ENCODE measurements around the gene MYCBP.
A peak's percentile ranks its signal among the peaks of the same experiment; 100 is the strongest.

MYCBP gene

DNA sequence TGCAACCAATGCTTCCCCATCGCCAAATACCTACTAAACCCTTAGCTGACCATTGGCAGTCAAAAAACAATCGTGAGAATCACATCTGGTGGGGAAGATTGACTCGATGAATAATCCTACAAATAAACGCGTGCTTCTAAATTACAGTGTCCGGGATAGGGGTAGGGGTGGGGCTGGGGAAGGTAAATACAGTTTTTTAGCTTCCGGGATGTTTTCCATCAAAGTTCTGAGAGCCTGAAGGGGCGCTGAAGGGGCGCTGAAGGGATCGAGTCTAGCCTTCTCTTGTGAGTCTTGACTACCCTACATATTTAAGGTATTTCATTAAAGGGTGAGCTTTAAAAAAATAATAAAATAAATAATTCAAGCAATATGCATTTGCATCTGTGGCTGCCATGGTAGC lies 54.1 kb downstream of the MYCBP start:
- DNase-seq, result no peak

DNA sequence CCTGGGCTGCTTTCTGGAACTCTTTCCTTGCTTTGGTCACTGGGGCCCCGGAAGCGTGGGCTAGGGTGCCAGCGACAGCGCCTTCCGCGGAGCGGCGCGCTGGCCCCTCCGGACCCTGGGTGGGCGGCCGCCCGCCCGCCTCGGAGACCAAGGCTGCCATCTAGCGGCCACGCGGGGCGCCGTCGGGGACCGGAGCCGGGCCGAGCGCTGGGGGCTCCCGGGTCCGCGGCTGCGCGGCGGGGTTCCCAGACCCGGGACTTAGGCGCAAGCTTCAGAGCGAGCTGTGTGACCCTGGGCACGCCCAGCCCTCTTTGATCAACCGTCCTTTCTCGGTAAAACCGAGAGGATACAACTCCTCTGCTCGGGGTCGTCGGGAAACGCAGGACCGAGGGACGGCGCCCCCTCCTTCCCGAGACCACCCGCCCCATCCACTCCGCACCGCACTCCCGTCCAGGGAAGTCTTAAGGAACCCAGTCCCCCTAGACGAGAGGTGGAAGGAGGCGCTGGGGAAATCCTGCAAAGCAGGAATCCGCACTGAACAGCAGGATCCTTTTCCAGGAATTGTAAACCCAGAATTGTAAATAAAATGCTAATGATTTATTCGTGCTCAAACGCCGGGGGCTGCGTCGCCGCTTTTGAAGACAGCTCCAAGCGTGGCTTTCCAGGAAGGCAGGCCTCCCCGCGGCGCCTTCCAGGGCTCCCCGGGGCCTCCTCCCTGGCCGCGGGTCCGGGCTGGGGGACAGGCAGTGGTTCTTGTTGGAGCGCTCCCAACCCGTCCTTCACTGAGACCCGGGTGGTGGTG lies 54.8 kb downstream of the MYCBP start:
- peak; percentile 6 for DNase-seq

DNA sequence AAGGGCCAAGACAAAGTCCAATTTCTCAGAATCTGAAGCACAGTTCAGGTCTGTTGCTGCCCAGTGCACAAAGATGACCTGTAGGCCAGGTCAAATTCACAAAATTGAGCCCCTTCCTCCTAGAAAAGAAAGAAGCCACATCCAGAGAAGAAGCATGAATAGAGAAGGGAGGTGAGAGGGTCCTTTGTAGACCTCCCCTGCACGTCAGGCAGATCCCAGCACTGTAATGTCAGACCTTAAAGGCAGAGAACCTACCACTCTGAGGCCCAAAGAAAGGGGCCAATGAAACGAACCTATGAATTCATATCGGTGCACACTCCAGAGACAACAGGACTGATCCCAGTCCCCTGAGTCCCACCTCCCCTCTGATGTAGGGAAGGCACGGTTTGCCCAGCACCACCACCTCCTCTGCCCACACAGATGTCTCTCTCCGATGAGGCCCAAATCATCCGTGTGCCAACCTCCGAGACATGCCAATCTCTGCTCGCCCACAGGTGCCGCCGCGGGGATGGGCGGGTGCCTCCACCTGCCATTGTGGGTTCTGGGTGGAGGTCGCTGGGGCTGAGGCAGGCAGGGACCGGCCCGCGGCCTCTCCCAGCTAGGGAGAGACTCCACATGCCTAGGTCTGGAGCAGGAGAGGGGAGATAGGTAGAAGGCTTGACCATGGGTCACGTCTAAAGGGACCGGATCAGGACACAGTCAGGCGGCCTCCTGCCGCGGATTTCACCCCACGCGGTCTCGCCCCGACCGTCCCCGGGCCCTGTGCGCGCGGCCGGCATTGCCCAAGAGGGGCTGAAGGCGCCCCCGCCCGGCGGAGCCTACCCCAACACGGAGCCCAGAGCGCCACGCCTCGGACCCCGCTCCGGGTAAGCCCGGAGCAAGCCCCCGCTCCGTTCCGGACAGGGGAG lies 55.6 kb downstream of the MYCBP start:
- DNase-seq, result no peak

DNA sequence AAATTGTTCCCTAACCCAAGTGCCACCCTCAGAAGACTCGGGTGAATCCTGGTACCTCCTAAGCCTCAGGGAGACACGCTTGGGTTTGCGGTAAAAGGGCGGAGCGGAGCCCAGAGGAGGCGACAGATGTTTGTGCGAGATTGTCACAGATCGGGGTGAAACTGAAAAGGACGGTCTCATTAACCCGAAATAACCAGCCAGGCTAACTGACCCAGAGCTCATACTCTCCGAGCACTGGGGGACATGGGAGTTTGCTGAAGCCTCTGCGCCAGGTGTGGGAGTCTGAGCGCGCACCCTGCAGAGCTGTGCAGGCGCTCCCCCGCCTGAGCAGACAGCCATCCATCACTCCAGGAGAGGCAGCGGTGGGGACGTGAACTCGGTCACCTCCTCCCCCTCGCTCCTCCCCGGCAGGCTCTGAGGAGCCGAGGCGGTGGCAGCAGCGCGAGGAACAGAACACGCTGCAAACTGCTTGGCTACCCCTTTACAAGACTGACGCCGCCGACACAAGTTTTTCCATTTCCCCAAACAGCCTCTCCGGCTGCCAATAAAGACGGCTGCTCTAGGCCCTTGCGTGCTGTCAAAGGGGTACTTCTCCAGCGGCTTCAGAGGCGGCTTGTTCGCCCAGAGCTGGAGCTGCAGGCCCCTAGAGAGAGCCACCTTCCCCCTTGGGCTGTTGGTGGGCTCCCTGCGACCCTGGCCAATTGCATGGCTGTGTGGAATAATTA lies 57.1 kb downstream of the MYCBP start:
- no peak for DNase-seq

DNA sequence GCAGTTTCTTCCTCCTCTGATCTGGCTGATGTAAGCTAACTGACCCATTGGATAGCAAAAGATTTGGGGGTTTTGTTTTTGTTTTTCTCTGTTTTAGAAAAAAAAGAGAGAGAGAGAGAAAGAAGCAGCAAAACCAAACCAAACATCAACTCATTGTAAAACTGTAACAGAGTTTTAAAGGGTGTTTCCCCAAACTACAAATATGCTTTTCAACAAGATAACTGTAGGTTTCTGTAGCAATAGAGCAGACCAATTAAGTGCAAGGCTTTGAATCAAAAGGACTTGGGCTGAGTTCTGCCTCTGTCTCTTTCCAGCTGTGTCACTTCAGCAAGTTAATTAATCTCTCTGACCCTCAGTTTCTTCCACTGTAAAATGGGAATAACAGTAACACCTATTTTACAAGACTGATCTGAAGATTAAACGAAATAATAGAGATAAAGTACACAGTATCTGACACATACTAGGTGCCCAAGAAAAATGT lies 58.1 kb downstream of the MYCBP start:
- no peak for DNase-seq

DNA sequence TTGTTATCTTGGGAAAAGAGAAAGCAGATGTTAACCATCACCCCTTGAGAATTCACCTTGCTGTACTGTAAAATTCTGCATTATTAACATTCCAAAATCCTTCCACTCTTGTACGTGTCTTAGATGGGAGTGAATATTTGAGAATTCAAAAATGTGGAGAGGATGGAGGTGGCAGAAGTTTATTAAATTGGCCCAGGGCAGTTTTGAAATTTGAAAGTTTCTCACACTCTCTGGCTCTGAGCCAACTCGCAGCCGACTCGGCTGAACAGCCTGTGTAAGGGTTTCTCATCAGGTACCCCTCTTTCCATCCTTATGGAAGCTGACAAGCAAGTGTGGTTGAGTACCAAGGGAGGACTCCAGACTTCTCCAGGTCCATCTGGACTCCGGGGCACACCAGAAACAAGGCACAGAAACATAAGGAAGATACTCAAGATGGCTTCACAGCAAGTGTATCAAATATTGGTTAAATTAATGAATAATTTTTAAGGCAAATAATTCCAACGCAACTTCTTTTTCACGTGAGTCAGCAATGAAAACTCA lies 58.6 kb downstream of the MYCBP start:
- DNase-seq, result no peak

DNA sequence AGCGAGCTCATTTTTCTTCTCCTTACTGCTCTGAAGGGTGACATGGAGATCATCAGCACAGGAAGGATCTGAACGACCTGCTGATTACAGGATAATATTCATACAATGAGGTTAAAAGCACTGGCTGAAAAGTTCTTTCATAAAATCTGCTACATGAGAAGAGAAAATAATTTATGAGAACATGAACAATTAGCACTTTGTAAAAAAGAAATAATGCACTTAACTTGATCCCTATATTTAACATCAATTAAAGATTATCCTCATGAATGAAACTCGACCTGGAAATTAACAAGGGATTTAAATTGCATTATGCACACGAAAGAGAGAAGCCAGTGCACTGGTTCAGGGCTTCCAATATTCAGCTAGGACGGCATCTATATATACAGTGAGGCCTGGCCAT lies 60.2 kb downstream of the MYCBP start:
- DNase-seq, result no peak
